Activated CD8-positive, alpha-beta memory T cell treated with anti-CD3 and anti-CD28 coated beads for 24 hours (primary cell): ENCODE data around the gene RTN4R.

Experiments used
- DNase-seq: peaks from one replicate; pipeline ENCODE4 v3.0.0-alpha.2; 2020

Gene RTN4R

GRCh38 chr22:20212754-20213699 is 55.1 kb downstream of the RTN4R start:
- DNase-seq = no peak

- no peak for DNase-seq
Observed at GRCh38 chr22:20211997-20212753, 55.9 kb downstream of the RTN4R start.

- DNase-seq = no peak
Observed at GRCh38 chr22:20211409-20211996, 56.6 kb downstream of the RTN4R start.

- no peak for DNase-seq
Observed at GRCh38 chr22:20210473-20211059, 57.6 kb downstream of the RTN4R start.

- no peak for DNase-seq
Observed at GRCh38 chr22:20209761-20210250, 58.3 kb downstream of the RTN4R start.

- no peak for DNase-seq
Observed at GRCh38 chr22:20208713-20209310, 59.3 kb downstream of the RTN4R start.

GRCh38 chr22:20207277-20208025 is 60.7 kb downstream of the RTN4R start:
- DNase-seq = no peak

- peak; percentile 62 for DNase-seq
Observed at GRCh38 chr22:20206709-20207215, 61.4 kb downstream of the RTN4R start.

GRCh38 chr22:20205964-20206708 is 62.0 kb downstream of the RTN4R start:
- DNase-seq = peak; percentile 84

GRCh38 chr22:20205464-20205963 is 62.6 kb downstream of the RTN4R start:
- DNase-seq = no peak

- DNase-seq = no peak
Observed at GRCh38 chr22:20204806-20205205, 63.3 kb downstream of the RTN4R start.

GRCh38 chr22:20204311-20204710 is 63.8 kb downstream of the RTN4R start:
- no peak for DNase-seq

GRCh38 chr22:20203552-20204201 is 64.4 kb downstream of the RTN4R start:
- DNase-seq = no peak

- no peak for DNase-seq
Observed at GRCh38 chr22:20203142-20203551, 65.0 kb downstream of the RTN4R start.

- DNase-seq = no peak
Observed at GRCh38 chr22:20201837-20202392, 66.2 kb downstream of the RTN4R start.

- DNase-seq = no peak
Observed at GRCh38 chr22:20199906-20200305, 68.2 kb downstream of the RTN4R start.

- no peak for DNase-seq
Observed at GRCh38 chr22:20199413-20199842, 68.7 kb downstream of the RTN4R start.

GRCh38 chr22:20198557-20199319 is 69.4 kb downstream of the RTN4R start:
- DNase-seq = no peak
